ENCODE data around the gene LRIG1. TPM values are rescaled to one million over a fixed set of nuclear protein-coding genes. Genes with fewer than 3 reads are reported as not detected.
"Not testable (repeated sequence)": the region's sequence is repeated elsewhere in the genome, so short reads cannot be mapped to it uniquely, and the experiment has no call there.

Gene LRIG1
- total RNA-seq, 1 experiment from 2014 or later, result 5.8 TPM

- no peak for DNase-seq (ENCODE audit: extremely low read depth, low read depth)
Observed at GRCh38 chr3:66426135-66426534, 74.7 kb downstream of the LRIG1 start.

GRCh38 chr3:66425576-66426114 is 75.2 kb downstream of the LRIG1 start:
- DNase-seq (ENCODE audit: extremely low read depth, low read depth), result no peak

DNA sequence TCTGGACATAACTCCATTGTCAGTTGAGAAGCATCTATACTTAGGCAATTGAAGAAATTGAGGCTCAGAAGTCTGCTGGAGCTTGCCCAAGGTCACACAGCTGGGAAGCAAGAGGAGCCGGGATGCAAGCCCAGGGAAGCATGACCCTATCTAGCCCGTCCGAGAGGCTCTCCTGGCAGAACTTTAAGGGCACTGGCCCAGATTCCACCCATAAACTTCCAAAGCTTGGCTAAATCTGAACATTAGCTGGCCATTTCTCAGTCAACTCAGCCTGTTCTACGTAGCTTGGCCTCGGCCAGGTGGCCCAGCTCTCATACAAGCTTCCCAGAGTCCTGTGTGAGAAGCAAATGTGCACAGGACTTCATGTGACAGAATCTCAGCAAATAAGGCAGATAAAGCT is 75.8 kb downstream of the LRIG1 start:
- DNase-seq (ENCODE audit: extremely low read depth, low read depth), result no peak

GRCh38 chr3:66423791-66424190 is 77.0 kb downstream of the LRIG1 start:
- no peak for DNase-seq (ENCODE audit: extremely low read depth, low read depth)

DNA sequence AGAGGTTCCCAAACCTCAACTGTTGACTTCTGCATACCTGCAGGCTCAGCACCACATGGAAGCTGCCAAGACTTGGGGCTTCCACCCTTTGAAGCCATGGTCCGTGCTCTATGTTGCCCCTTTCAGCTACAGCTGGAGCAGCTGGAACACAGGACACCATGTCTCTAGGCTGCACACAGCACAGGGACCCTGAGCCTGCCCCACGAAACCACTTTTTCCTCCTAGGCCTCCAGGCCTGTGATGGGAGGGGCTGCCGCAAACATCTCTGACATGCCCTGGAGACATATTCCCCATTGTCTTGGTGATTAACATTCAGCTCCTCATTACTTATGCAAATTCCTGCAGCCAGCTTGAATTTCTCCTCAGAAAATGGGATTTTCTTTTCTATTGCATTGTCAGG is 78.9 kb downstream of the LRIG1 start:
- not testable (repeated sequence) for DNase-seq (ENCODE audit: extremely low read depth, low read depth)

GRCh38 chr3:66421144-66421543 is 79.7 kb downstream of the LRIG1 start:
- not testable (repeated sequence) for DNase-seq (ENCODE audit: extremely low read depth, low read depth)

GRCh38 chr3:66419036-66419435 is 81.8 kb downstream of the LRIG1 start:
- DNase-seq (ENCODE audit: extremely low read depth, low read depth), result no peak

DNA sequence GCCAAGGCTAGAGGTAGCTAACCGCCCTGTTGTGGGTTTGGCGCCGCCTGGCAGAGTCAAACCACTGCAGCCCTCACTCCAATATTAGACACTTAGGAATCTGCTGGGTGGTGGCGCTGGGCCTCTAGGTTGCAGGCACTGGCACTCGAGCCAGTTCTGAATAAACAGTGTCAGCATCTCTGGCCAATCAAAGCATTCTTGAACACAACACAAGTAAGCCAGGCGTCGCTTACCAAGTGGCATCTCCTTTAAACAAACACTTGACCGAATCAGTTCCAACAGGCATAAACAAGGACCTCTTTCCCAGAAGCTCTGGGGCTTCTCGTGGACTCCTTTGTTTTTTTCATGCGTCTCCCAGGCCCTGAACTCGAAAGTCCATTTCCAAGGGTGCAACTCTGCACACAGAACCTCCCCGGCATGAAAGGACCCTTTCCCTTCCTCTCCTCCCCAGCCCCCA is 82.3 kb downstream of the LRIG1 start:
- no peak for DNase-seq (ENCODE audit: extremely low read depth, low read depth)

DNA sequence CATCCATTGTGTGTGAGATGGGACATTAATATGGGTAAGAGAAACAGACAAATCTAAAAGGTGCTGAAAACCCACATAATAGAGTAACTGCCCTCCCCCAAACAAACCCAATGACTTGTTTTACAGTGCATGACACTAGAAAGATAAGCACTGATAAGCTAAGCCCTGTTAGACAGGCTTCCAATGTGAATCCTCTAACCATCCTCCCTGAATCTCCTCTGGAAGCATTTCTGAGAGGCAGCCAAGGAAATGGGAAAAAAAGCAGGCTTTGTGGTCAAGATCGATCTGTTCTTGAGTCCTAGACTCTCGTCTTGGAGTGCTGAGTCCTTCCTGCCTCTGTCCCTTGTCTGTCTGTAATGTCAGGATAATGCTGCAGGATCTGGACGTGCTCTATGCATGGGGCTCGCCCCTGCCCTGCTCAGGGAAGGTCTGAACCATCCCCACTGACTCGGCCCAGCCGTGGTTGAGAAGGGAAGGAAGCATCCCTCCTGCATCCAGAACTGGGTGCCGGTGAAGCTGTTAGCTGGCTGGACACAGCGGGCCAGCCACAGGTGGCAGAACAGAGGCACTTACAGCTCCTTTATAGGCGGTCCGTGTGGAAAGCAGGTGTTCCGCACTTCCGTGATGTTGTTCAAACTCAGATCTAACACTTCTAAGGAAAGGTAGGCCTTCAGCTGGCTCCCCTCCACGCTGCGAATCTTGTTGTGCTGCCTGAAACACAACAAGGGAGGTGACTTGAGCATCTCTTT is 84.1 kb downstream of the LRIG1 start:
- DNase-seq (ENCODE audit: extremely low read depth, low read depth), result no peak

DNA sequence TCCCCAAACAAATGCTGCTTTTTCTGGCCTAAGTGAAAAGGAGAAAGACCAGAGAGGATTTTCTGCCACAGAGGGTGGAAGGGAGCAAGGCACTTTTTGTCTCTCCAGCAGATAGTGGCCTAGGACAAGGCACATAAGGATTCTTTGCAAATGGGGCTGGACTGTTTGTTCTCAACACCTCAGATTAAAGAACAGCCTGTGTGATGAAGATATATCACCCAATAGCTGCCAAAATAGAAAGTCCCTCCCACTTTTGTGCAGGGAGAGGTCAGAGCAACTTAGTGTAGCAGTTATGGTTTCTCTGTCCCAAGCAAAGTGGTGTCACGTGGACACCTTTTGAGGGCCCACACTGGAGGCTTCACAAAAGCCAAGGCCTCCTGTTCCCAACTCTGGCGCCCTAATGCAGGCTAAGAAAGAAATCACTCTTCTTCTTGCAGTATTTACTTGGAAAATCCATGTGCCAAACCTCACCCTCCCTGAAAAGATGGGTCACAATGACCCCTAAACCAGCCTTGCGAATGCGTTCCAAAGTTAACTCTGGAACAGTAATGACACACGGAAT is 84.9 kb downstream of the LRIG1 start:
- DNase-seq (ENCODE audit: extremely low read depth, low read depth), result no peak

DNA sequence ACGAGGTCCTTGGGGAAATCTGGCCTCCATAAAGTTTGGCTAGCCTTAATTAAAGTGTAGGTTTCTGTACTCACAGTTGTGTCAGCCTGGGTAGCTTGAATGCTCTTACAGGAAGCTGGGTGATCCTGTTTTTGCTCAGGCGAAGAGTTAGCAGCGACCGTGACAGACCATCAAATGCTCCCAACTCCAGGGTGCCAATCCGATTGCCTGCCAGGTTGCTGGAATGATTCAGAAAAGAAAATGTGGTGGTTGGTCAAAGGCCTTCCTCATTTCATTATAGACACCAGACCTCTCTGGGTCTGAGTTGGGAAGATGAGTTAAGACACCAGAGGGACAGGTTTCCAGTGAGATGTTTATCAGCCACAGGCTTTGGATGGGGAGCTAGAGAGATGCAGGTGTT is 86.0 kb downstream of the LRIG1 start:
- no peak for DNase-seq (ENCODE audit: extremely low read depth, low read depth)

- no peak for DNase-seq (ENCODE audit: extremely low read depth, low read depth)
Observed at GRCh38 chr3:66413151-66413751, 87.6 kb downstream of the LRIG1 start.

DNA sequence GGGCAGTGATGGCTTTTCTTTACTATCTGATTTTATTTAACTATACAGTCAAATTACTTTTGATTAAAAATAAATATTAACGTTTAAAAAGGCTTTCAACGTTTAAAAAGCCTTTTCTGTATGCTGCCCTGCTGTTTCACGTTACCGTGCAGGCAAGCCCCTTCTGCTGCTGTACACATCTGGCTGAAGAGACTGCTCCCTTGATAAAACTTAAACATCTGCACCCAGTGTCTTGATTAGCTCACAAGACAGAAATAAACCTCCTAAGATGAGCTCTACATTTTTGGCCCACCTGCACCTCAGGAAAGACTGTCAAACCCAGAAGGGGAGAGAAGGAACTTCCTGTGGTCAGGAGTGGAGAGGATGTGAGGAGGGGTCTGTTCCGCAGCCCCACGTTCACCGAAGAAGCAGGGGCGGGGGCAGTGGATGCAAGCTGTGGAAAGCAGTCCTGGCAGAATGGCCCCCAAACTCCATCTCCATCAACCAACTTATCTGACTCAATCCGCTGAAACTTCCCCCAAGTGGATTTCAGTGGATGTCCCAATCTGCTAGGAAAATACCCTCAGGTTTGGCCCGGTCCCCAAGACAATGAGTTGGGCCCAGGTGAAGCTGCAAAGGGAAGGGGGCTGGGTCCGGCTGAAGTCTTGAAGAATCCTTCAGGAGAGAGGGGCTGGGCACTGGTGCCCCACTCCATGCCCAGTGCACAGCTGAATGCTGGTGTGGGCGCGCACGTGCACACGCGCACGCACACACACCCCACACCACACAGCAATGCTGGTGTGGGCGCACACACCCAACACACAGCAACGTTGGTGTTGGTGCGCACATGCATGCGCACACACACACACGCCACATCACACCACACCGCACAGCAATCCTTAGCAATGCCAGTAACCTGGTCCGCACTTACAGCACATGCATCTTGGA is 88.6 kb downstream of the LRIG1 start:
- no peak for DNase-seq (ENCODE audit: extremely low read depth, low read depth)

- no peak for DNase-seq (ENCODE audit: extremely low read depth, low read depth)
Observed at GRCh38 chr3:66411474-66411873, 89.3 kb downstream of the LRIG1 start.

- DNase-seq (ENCODE audit: extremely low read depth, low read depth), result no peak
Observed at GRCh38 chr3:66410976-66411375, 89.8 kb downstream of the LRIG1 start.

- DNase-seq (ENCODE audit: extremely low read depth, low read depth), result no peak
Observed at GRCh38 chr3:66409771-66410754, 90.8 kb downstream of the LRIG1 start.

DNA sequence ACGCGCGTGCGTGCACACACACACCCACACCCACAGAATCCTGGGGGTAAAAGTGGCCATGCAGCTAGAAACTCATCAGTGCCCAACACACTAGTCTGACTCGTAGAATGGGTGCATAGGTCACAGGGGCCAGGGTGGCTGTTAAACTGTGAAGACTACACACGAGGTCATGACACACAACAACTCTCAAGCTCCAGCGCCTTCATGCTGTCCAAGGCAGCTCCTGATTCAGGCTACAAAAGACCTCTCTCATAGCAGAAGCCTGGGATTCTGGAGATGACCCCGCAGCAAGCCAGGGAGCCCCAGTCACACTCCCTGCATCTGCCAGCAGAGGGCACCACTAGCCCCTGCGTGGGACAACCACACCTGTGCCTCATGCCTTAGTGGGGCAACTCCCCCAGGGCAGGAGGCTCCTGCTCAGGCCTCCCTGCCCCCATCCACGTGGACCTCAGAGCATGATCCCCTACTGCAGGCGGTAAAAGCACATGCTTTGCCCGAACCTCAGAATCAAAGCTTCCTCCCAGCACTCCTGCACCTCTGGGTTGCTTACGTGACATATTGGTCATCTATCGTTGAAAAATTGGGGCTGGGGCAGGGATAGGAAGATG is 93.1 kb downstream of the LRIG1 start:
- peak; percentile 43 for DNase-seq (ENCODE audit: extremely low read depth, low read depth)

GRCh38 chr3:66406831-66407610 is 93.8 kb downstream of the LRIG1 start:
- no peak for DNase-seq (ENCODE audit: extremely low read depth, low read depth)
